HepG2 (cell line): ENCODE measurements around the gene NT5DC2. TPM values are rescaled to one million over a fixed set of nuclear protein-coding genes. Genes with fewer than 3 reads are reported as not detected.

Source experiments
- CBFB ChIP-seq: sonication (generic); formaldehyde crosslinking; IDR thresholded peaks from 2 replicates; pipeline ENCODE4 v1.4.0; 2020; ENCODE audit warnings: missing genetic modification reagents
- DDIT3 ChIP-seq: sonication (generic); formaldehyde crosslinking; IDR thresholded peaks from 2 replicates; pipeline ENCODE4 v1.4.0; 2020; ENCODE audit warnings: mild to moderate bottlenecking, missing genetic modification reagents
- RERE ChIP-seq: IDR thresholded peaks from 2 replicates; pipeline ENCODE4 v1.6.1; 2016; ENCODE audit warnings: low read depth, missing genetic modification reagents, missing compliant biosample characterization
- TFDP1 ChIP-seq: IDR thresholded peaks from 2 replicates; pipeline ENCODE4 v1.6.1; 2016; ENCODE audit warnings: missing compliant biosample characterization, missing genetic modification reagents, borderline replicate concordance
- THAP9 ChIP-seq: sonication (generic); formaldehyde crosslinking; IDR thresholded peaks from 2 replicates; pipeline ENCODE4; 2020; ENCODE audit warnings: missing genetic modification reagents, mild to moderate bottlenecking, borderline replicate concordance
- ZNF607 ChIP-seq: sonication (generic); formaldehyde crosslinking; IDR thresholded peaks from 2 replicates; pipeline ENCODE4 v1.5.1; 2020; ENCODE audit warnings: missing genetic modification reagents, mild to moderate bottlenecking, borderline replicate concordance
- polyA plus RNA-seq, 8 experiments: library from polyadenylated mRNA; depleted of rRNA in 3 of 8; stranded (reverse) in 7 of 8; unstranded in 1 of 8; fragments of >200 nt; fragmentation: Illumina TruSeq in 4 of 8; extraction: Trizol in 4 of 8; gene quantifications; 2 replicates each; pipeline versions ENCODE4 v1.2.1 to v1.2.3, GENCODE V29; 2011 to 2016; ENCODE audit warnings: low read depth in 4 of 8, missing spikeins in 1 of 8, mixed read lengths in 1 of 8; ENCODE audit not compliant: insufficient read depth in 1 of 8
- total RNA-seq, 5 experiments: library from RNA; depleted of rRNA; stranded (reverse); fragments of >200 nt; fragmentation: Illumina TruSeq; extraction: Trizol; gene quantifications; 2 replicates each; pipeline ENCODE4 v1.2.3, GENCODE V29; 2016; ENCODE audit warnings: low read depth in 1 of 5

Gene NT5DC2
- total and polyA plus RNA-seq, 2 of the 13 experiments (the other 11 are each of a cell fraction or from before 2014, with no cell fraction given), result 131 to 240 TPM

GRCh38 chr3:52523386-52524257 is 10.0 kb downstream of the NT5DC2 start (continued):
- TF ChIP-seq TFDP1 (CRISPR knock-in tag) (no peak), RERE (no peak), CBFB (CRISPR knock-in tag) (no peak), ZNF607 (CRISPR knock-in tag) (no peak), DDIT3 (CRISPR knock-in tag) (no peak), THAP9 (CRISPR knock-in tag) (no peak)
